ENCODE measurements around the gene TOGARAM2.
"Not testable (repeated sequence)": the region's sequence is repeated elsewhere in the genome, so short reads cannot be mapped to it uniquely, and the experiment has no call there.

The TOGARAM2 gene

GRCh38 chr2:29079887-29080286 is 98.8 kb downstream of the TOGARAM2 start:
- DNase-seq = no peak

- DNase-seq = no peak
Measured at GRCh38 chr2:29080886-29081743, 100.0 kb downstream of the TOGARAM2 start.

GRCh38 chr2:29082804-29083495 is 101.9 kb downstream of the TOGARAM2 start:
- no peak for DNase-seq

GRCh38 chr2:29084554-29084953 is 103.5 kb downstream of the TOGARAM2 start:
- DNase-seq = no peak

GRCh38 chr2:29090311-29090710 is 109.2 kb downstream of the TOGARAM2 start:
- DNase-seq = not testable (repeated sequence)

- no peak for DNase-seq
Measured at GRCh38 chr2:29096969-29097368, 115.9 kb downstream of the TOGARAM2 start.

- DNase-seq = no peak
Measured at GRCh38 chr2:29097569-29097968, 116.5 kb downstream of the TOGARAM2 start.

- DNase-seq = no peak
Measured at GRCh38 chr2:29100564-29100963, 119.5 kb downstream of the TOGARAM2 start.
